Stimulated activated naive B cell treated with anti-CD40 and anti-IgM and Interleukin-4, amounts not matched to agents 10 μg/mL and 1 μg/mL and 100 μg/mL, for 72 hours (primary cell): Measurements from ENCODE around the gene ANKRD1.

Source experiments
- ATAC-seq, 2 donors: fragments of 150-1000 bp; cut with Tn5 transposase; replicated peaks; 2 replicates each; pipeline ENCODE4 v1.10.0; 2021; ENCODE audit warnings: moderate library complexity in 1 of 2
- DNase-seq: peaks from one replicate; pipeline ENCODE4 v3.0.0; 2021
- H3K27ac Mint-ChIP-seq: one replicate; pipeline ENCODE4 v1.8.0; 2022; ENCODE audit warnings: mild to moderate bottlenecking, mixed read lengths
- H3K27me3 Mint-ChIP-seq, 2 donors: one replicate each; pipeline ENCODE4 v1.8.0; 2022; ENCODE audit warnings: mixed read lengths in 2 of 2
- H3K36me3 Mint-ChIP-seq, 2 donors: one replicate each; pipeline ENCODE4 v1.8.0; 2022; ENCODE audit warnings: mixed read lengths in 2 of 2, mild to moderate bottlenecking in 1 of 2
- H3K4me1 Mint-ChIP-seq, 2 donors: one replicate each; pipeline ENCODE4 v1.8.0; 2022; ENCODE audit warnings: mixed read lengths in 2 of 2, mild to moderate bottlenecking in 1 of 2
- H3K4me3 Mint-ChIP-seq, 2 donors: one replicate each; pipeline ENCODE4 v1.8.0; 2022; ENCODE audit warnings: mild to moderate bottlenecking in 2 of 2, mixed read lengths in 2 of 2, moderate library complexity in 1 of 2
- H3K9me3 Mint-ChIP-seq, 2 donors: one replicate each; pipeline ENCODE4 v1.8.0; 2022; ENCODE audit warnings: mixed read lengths in 2 of 2, mild to moderate bottlenecking in 1 of 2

Gene ANKRD1

DNA sequence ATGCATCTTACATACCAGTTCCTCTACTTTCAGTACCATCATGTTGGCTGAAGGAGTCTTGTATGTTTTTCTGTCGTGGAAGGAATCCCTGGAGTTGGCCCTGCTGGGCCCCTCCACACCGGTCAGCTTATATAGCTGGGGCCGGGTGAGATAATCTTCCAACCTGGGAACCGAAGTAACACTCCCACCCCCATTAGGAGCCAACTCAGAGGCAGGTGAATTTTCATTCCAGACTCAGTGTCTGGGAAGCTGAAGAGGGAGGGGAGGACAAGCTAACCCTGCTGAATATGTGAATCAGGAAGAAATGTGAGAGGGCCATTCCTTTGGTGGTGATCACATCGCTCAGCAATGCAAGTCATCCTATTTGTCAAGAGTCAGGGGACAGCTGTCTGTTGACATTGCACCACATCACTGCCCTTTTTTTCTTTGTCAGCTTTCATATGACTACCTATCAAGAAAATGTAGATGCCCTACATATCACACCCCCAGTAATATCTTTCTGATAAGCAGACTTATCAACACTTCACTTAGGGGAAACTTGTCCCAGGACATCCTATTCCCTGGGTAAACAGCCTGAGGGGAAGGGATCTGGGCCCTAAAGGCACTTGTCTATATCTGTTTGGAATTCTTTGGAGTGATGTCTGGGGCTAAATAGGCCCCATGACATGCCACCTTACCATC, at the start of gene ANKRD1:
Gene ANKRD1, minus strand, starts transcription at position 102 of the 681 bp plus-strand sequence. Its CDS starts 60 bp downstream, at position 42.
- DNase-seq = no peak
- no peak within 1 kb of the TSS for H3K27ac Mint-ChIP-seq
- ATAC-seq = no peak
- no peaks in the 10 kb centered on the region for H3K9me3 Mint-ChIP-seq
- H3K4me3 Mint-ChIP-seq = no peak within 1 kb of the TSS
- H3K27me3 Mint-ChIP-seq = no peaks in the 10 kb centered on the region
- H3K4me1 Mint-ChIP-seq = peaks cover 6 to 10% of the 10 kb centered on the region in 2 donors
- no peaks in the 10 kb centered on the region for H3K36me3 Mint-ChIP-seq

DNA sequence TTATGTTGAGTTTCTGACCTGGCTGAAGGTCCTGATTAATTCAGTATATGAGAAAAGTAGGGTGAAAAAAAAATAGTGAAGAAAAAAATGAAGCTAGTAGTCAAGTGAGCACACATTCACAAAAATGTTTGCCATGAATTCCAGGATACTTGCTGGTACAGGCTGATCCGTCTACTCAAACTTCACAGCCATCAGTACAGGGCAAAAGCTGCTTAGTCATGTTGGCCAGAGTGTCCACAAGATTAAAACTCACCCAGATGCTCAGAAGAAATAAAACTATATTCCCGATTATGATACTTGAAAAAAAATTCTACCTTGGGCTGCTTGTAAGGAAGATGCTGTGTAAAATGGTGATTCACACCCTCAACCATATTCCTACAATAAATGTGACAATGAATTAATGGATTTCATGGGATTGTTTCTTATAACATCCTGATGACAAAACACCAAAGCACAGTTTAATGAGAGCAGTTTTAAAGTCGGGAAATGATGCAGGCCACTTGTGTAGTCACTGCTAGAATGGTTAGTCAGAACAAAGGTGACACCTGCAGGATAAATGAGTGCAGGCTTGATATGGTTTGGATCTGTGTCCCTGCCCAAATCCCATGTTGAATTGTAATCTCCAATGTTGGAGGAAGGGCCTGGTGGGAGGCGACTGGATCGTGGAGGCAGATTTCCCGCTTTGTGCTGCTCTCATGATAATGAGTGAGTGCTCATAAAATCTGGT, 49.2 kb upstream of the ANKRD1 start:
- Mint-ChIP-seq H3K27me3 (no peaks in the 10 kb centered on the region), H3K4me1 (peaks cover 17 to 27% of the 10 kb centered on the region in 2 donors), H3K36me3 (peaks cover 9 to 21% of the 10 kb centered on the region in 2 donors), H3K27ac (no peak overlapping the region), H3K4me3 (no peak overlapping the region), H3K9me3 (peaks cover 3 to 11% of the 10 kb centered on the region in 2 donors)
- DNase-seq = no peak
- ATAC-seq = no peak

DNA sequence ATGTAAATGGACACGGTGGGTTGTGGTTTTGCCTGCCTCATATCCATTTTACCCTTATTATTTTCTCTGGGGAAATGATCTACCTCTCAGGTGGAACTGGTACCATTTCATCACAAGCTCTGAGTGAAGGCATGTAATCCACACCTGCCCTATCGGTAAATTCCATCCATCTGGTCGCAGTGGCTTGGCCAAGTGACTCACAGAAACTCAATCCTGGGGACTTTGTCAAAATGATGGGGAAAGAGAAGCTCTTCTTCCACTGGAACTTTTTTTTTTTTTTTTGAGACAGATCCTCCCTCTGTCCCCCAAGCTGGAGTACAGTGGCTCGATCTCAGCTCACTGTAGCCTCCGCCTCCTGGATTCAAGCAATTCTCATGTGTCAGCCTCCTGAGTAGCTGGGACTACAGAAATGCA, 48.2 kb upstream of the ANKRD1 start:
- Mint-ChIP-seq H3K36me3 (peaks cover 3 to 13% of the 10 kb centered on the region in 2 donors), H3K4me1 (peaks cover 19 to 20% of the 10 kb centered on the region in 2 donors), H3K4me3 (no peak overlapping the region), H3K27ac (no peak overlapping the region), H3K27me3 (no peaks in the 10 kb centered on the region), H3K9me3 (peaks cover 0 to 4% of the 10 kb centered on the region in 2 donors)
- peak in 1 of 2 donors; percentile 39 for ATAC-seq
- DNase-seq = no peak

DNA sequence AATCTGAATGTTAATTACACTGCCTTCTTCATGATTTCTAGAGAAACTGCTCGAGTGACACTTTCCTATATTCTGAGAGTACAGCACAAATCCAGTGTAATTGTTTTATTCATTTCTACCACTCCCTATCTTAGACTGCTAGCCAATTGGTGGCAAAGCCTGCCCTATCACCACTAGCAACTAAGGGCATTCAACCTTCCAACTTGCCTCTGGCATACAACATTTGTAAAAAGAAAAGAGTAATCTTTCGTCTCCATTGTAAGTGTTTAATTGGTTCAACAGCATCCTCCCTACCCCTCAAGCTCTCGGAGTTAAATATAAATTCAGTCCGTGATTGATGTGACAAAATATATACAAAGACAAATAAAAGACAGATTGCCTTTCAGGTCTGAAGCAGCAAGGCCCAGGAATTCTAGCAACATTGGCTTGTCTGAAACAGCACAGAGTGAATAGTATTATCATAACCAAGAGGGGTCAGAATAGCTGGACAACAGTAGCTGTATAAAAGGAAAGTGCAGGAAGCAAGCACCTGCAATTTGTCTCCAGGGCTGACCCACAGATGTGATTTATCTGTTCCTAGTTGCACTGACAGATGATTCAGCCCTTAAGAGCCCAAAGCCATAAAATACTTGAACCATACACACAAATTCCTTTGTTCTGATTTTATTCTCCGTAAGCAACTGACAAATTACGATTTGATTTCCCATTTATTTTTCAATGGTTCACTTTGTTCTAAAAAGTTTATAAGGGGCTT, 47.6 kb upstream of the ANKRD1 start:
- no peak for DNase-seq
- no peaks in the 10 kb centered on the region for H3K27me3 Mint-ChIP-seq
- no peak overlapping the region for H3K4me3 Mint-ChIP-seq
- ATAC-seq = no peak
- H3K36me3 Mint-ChIP-seq = peaks cover 1 to 11% of the 10 kb centered on the region in 2 donors
- no peak overlapping the region for H3K27ac Mint-ChIP-seq
- H3K9me3 Mint-ChIP-seq = peaks cover 0 to 4% of the 10 kb centered on the region in 2 donors
- H3K4me1 Mint-ChIP-seq = peaks cover 18% of the 10 kb centered on the region in 2 donors

DNA sequence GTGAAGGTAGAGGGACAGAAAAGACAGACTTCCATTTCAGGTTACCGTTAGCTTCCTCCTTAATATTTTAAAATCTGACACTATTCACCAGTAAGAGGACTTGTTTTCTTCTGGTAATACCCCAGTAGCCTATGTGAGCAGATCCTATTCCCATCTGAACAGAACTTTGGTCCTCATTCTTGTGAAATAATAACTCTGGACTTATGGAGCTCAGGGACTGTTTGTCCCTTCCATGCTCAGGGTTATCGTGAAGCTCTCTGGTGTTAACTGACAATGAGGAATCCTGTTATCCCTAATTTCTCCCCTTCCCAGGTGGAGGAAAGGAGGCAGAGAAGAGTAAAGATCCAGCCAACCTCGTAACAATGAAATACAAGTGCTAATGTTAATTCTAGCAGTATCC, 47.0 kb upstream of the ANKRD1 start:
- ATAC-seq = no peak
- peaks cover 14 to 15% of the 10 kb centered on the region in 2 donors for H3K4me1 Mint-ChIP-seq
- H3K4me3 Mint-ChIP-seq = no peak overlapping the region

DNA sequence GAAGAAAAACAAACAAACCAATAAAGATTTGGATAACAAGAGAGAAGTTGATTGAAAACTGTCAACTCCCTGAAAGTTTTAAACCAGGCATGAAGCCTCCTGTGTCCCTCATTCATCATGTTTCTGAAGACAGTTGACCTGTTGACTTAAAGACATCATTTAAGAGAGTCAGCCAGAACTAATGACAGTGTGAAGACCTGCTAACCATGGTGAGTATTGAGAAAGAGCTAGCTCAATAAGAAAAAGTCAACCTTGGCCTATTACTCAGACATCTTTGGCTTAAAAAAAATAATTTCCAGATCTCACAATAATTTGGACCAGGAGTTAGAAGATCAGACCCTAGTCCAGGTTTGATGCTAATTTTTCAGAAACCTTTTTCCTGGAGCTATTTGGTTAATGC, 45.3 kb upstream of the ANKRD1 start:
- peaks cover 0 to 4% of the 10 kb centered on the region in 2 donors for H3K9me3 Mint-ChIP-seq
- H3K4me3 Mint-ChIP-seq = no peak overlapping the region
- ATAC-seq = no peak
- no peak overlapping the region for H3K27ac Mint-ChIP-seq
- DNase-seq = no peak
- H3K36me3 Mint-ChIP-seq = peaks cover 0 to 8% of the 10 kb centered on the region in 2 donors
- no peaks in the 10 kb centered on the region for H3K27me3 Mint-ChIP-seq
- peaks cover 14 to 15% of the 10 kb centered on the region in 2 donors for H3K4me1 Mint-ChIP-seq

More for the DNA sequence above, 47.0 kb upstream of the ANKRD1 start:
- no peak overlapping the region for H3K27ac Mint-ChIP-seq
- peaks cover 0 to 4% of the 10 kb centered on the region in 2 donors for H3K9me3 Mint-ChIP-seq
- H3K27me3 Mint-ChIP-seq = no peaks in the 10 kb centered on the region
- no peak for DNase-seq
- H3K36me3 Mint-ChIP-seq = peaks cover 0 to 8% of the 10 kb centered on the region in 2 donors

DNA sequence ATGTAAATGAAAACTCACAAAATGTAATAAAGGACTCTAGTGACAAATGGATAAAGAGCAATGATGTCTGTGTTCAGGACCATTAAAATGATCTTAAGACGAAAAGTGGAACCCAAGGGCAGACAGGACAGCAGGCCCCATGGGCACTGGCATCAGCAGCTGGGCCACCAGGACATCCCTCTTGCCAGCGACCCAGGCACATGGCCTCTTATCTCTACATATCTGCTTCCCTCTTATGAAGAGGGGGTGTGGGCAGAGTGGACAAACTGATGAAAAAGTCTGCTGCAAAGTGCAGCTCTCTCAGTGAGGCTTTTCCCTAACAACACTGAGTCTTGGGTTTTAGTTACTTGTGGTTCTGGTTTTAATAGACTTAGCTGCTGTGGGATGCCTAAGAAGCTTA, 44.8 kb upstream of the ANKRD1 start:
- Mint-ChIP-seq H3K27me3 (no peaks in the 10 kb centered on the region), H3K9me3 (peaks cover 0 to under 1% of the 10 kb centered on the region in 2 donors), H3K27ac (no peak overlapping the region), H3K36me3 (peaks cover 0 to 4% of the 10 kb centered on the region in 2 donors), H3K4me1 (peaks cover 14 to 18% of the 10 kb centered on the region in 2 donors), H3K4me3 (no peak overlapping the region)
- DNase-seq (no peak), ATAC-seq (no peak)

DNA sequence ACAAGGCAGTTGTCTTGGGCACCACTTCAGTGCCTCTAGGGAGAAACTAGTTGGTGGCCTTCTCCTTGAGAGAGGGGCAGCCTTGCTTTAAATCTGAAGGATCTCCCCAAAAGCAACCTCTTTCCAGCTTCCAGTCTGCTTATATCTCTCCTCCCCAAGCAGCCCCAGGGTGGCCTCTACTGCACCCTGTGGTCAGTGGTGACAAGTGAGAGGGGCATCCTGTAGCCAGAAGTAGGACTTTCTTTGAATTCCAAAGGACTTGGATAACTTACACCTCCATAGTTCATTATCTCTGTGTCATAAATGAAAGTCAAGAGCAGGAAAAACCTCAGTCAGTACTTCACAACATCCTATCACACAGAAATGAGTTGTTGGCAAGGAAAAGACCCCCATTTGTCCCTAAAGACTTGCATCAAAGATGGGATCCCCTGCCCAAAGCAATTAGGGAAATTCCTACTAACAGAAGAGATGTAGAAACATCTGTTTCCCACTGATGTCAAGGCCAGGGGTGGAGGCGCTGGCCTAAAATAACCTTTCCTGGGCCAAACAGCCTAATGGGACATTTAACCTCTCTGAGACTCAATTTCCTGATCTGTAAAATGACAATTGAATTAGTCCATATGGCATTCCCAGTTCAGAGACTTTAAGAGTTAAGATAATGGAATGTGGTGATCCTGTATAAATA, 44.0 kb upstream of the ANKRD1 start:
- Mint-ChIP-seq H3K27ac (no peak overlapping the region), H3K36me3 (no peaks in the 10 kb centered on the region), H3K4me3 (no peak overlapping the region), H3K27me3 (no peaks in the 10 kb centered on the region), H3K4me1 (peaks cover 18 to 26% of the 10 kb centered on the region in 2 donors), H3K9me3 (no peaks in the 10 kb centered on the region)
- no peak for ATAC-seq
- no peak for DNase-seq

DNA sequence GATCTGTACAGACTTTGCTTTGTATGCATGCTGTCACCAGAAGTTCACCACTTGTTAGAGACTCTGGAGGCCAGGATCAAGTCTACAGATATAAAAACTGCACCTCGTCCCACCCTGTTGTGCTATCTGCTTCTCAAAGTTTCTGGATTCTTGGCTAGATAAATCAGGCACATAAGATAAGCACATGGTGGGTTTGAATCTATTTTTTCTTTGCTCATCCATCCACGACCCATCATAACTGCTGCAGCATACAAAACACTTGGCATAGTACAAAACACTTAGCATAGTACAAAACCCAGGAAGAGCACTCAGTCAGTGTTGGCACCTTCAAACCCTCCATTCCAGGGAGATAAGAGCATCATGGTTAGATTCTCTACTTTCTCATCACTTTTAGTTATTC, 42.4 kb upstream of the ANKRD1 start:
- H3K27ac Mint-ChIP-seq = no peak overlapping the region
- H3K9me3 Mint-ChIP-seq = peaks cover 0 to 4% of the 10 kb centered on the region in 2 donors
- H3K4me3 Mint-ChIP-seq = no peak overlapping the region

DNA sequence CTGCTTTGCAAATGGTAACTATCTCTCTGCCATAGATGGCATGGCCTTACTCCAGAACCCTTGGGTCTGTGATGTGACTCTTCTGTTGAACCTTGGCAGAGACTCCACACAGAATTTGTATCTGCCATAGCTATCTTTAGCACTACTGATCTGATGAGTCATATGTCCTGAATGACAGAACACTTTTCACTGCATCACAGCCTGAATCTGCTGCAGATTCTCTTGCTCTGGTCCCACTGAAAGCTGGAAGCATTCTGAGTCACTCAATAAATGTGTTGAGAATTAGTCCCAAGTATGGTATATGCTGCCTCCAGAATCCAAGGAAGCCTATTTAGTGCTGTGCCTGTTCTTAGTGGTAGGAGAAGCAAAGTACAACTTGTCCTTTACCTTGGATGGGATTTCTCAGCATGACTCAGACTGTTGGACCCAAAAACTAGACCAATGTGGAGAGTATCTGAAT, 39.5 kb upstream of the ANKRD1 start:
- no peaks in the 10 kb centered on the region for H3K36me3 Mint-ChIP-seq
- no peak overlapping the region for H3K27ac Mint-ChIP-seq
- peaks cover 0 to 4% of the 10 kb centered on the region in 2 donors for H3K9me3 Mint-ChIP-seq
- DNase-seq (no peak), ATAC-seq (peak; percentile 55 to 78)
- H3K27me3 Mint-ChIP-seq = no peaks in the 10 kb centered on the region
- H3K4me1 Mint-ChIP-seq = peaks cover 17 to 18% of the 10 kb centered on the region in 2 donors
- H3K4me3 Mint-ChIP-seq = no peak overlapping the region

More for the DNA sequence above, 42.4 kb upstream of the ANKRD1 start:
- ATAC-seq (no peak), DNase-seq (no peak)
- no peaks in the 10 kb centered on the region for H3K27me3 Mint-ChIP-seq
- H3K36me3 Mint-ChIP-seq = no peaks in the 10 kb centered on the region
- peaks cover 18 to 20% of the 10 kb centered on the region in 2 donors for H3K4me1 Mint-ChIP-seq

DNA sequence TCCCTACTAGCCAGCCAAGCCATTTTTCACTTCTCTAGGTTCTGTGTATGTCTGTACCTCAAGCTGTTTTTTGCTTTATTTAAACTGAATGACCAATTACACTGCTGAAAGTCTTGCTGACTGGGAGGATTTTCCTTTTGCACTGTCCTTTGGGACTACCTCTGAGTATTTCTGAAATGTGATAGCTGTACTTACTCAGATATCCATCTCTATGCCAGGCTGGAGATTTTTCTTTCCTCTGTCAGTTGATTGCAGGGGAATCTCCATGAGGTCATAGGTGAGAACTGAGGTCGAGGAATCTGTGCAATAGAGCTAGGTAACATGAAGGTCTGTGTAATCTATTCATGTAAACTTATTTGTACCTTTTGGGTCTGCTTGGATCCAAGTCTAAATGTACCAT, 38.9 kb upstream of the ANKRD1 start:
- H3K4me3 Mint-ChIP-seq = no peak overlapping the region
- ATAC-seq (no peak), DNase-seq (no peak)
- H3K9me3 Mint-ChIP-seq = peaks cover 0 to 4% of the 10 kb centered on the region in 2 donors
- H3K27me3 Mint-ChIP-seq = no peaks in the 10 kb centered on the region
- no peaks in the 10 kb centered on the region for H3K36me3 Mint-ChIP-seq
- H3K4me1 Mint-ChIP-seq = peaks cover 16 to 18% of the 10 kb centered on the region in 2 donors
- peak overlapping the region; percentile 22 for H3K27ac Mint-ChIP-seq

DNA sequence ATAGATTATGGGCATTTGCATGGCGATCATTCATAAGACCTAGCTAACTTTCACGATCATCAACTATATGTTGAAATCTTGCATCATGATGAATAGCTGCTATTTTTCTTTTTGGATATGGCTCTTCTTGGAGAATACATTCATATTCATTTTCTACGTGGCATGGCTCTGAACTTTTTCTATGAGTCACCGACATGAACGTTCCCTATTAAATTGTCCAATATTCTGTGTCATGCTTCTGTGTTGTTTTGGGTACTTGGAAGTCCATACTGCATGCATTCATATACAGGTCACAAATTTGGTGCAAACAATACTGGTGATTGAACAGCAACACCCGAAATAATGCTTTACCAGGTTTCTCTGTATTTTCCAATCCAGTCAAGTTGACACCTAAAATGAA, 37.9 kb upstream of the ANKRD1 start:
- Mint-ChIP-seq H3K27me3 (no peaks in the 10 kb centered on the region), H3K9me3 (peaks cover 2 to 7% of the 10 kb centered on the region in 2 donors), H3K36me3 (no peaks in the 10 kb centered on the region), H3K27ac (no peak overlapping the region), H3K4me3 (no peak overlapping the region), H3K4me1 (peaks cover 10 to 18% of the 10 kb centered on the region in 2 donors)
- DNase-seq (no peak), ATAC-seq (no peak)

DNA sequence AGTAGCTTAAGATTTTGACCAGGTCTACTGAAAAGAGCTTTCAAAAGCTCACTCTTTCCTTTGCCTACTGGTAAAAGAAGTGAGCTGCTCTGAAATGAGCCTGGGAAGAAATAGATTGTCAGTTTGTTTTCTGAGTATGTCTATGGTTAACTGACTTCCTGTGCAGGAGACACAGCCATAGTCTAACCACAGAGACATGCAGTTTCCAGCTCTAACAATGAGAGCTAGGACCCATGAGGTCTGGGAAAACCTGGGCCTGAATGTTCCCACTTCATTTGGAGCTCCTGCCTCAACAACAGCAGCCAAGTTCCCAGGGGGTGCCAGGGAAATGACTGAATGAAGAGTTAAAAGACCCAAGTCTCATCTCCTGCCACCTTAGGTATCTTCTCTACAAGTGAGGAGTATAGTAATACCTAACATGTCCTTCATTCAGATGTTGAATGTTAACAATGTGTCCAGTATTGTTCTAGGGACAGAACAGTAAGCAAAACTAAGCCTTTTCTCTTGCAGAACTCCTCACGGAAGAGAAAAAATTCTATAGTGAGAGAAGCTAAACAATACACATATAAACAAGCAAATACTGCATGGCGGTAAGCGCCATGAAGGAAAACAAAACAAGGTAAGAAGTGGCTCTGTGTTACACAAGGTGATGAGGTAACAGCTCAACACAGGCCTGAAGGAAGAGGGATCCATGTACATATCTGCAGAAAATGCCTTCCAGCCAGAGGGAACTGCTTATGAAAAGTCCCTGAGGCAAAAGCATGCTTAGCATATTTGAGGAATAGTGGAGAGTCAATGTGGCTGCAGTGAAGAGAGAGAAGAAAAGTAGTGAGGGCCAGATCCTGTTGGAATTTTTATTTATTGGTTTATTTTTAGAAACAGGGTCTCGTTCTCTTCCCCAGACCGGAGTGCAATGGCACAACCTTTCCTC, 26.4 kb upstream of the ANKRD1 start:
- peaks cover 0 to 2% of the 10 kb centered on the region in 2 donors for H3K36me3 Mint-ChIP-seq
- H3K27me3 Mint-ChIP-seq = no peaks in the 10 kb centered on the region
- DNase-seq (no peak), ATAC-seq (peak in 1 of 2 donors; percentile 31)
- H3K27ac Mint-ChIP-seq = peak overlapping the region; percentile 6
- H3K4me1 Mint-ChIP-seq = peaks cover 6 to 8% of the 10 kb centered on the region in 2 donors
- H3K9me3 Mint-ChIP-seq = peaks cover 5 to 7% of the 10 kb centered on the region in 2 donors
- H3K4me3 Mint-ChIP-seq = no peak overlapping the region
